ENCODE measurements around the gene TMEM52.
"Not testable (repeated sequence)": the region's sequence is repeated elsewhere in the genome, so short reads cannot be mapped to it uniquely, and the experiment has no call there.

GRCh38 chr1:1883890-1884289 is 35.2 kb downstream of the TMEM52 start:
- TF ChIP-seq ARNT, SP1 (IDR thresholded peaks at IDR 0.05): not testable (repeated sequence)

All from HEK293T (cell line).